GM19328 (cell line): ENCODE data around the gene SGTA.
"Not testable (repeated sequence)": the region's sequence is repeated elsewhere in the genome, so short reads cannot be mapped to it uniquely, and the experiment has no call there.

Experiments
- ATAC-seq: cut with Tn5 transposase; IDR thresholded peaks from one replicate; pipeline ENCODE4 v1.9.1; 2021; ENCODE audit warnings: mild to moderate bottlenecking, moderate library complexity; ENCODE audit not compliant: unreplicated experiment

SGTA gene

GRCh38 chr19:2716722-2717637 is 66.1 kb downstream of the SGTA start:
- no peak for ATAC-seq

- ATAC-seq: no peak
Measured at GRCh38 chr19:2716275-2716650, 66.8 kb downstream of the SGTA start.

GRCh38 chr19:2715470-2716274 is 67.4 kb downstream of the SGTA start:
- ATAC-seq: no peak

GRCh38 chr19:2714531-2715269 is 68.4 kb downstream of the SGTA start:
- no peak for ATAC-seq

GRCh38 chr19:2714102-2714501 is 69.0 kb downstream of the SGTA start:
- ATAC-seq: not testable (repeated sequence)

- ATAC-seq: not testable (repeated sequence)
Measured at GRCh38 chr19:2713170-2713569, 69.9 kb downstream of the SGTA start.

GRCh38 chr19:2711875-2712205 is 71.2 kb downstream of the SGTA start:
- ATAC-seq: no peak

GRCh38 chr19:2711172-2711874 is 71.8 kb downstream of the SGTA start:
- ATAC-seq: no peak

GRCh38 chr19:2706251-2706650 is 76.8 kb downstream of the SGTA start:
- ATAC-seq: no peak
